ENCODE data around the gene CLDN3.

DNA sequence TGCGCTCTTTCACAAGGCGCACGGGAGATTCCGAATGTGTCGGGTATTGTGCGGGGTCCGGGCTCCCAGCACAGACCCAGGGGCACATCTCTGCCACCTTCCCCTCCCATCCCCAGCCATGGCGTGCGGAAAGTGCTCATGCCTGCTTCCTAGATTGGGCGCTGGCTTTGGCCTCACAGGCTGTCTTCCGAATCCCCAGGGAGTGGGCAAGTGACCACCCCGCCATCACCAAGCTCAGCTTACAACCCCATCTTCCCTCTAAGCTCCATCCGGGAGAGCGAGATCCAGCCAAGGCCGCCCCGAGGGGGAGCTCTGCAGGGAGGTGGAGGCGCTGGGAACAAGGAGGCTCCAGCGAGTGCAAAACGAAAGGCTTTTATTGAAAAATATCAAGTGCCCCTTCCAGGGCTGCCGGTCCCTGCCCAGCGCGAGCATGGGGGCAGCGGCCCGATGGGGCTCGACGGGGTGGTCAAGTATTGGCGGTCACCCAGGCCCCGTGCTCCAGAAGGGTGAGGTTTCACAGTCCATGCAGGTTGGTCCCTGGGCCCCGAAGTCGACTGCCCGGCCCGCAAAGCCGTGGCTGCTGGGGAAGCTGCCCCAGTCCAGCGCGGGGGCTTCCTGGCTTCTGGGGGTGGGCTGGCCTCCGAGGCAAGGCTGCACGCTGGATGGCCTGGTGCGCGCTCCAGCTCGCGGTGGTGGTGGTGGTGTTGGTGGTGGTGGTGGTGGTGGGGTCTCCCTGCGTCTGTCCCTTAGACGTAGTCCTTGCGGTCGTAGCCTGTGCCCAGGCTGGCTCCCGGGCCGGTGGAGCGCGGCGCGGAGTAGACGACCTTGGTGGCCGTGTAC, 1.2 kb downstream of the CLDN3 start:
- no peak for TF ChIP-seq CTCF (conservative IDR thresholded peaks at IDR 0.05 in 1 of 2, IDR thresholded peaks at IDR 0.05 in 1 of 2; ENCODE audit: extremely low read depth in 1 of 2, insufficient read depth in 1 of 2, low read depth in 1 of 2, low read length in 2 of 2)
- TF ChIP-seq EZH2 (IDR thresholded peaks at IDR 0.05; ENCODE audit: borderline replicate concordance, low read length) = no peak
